GM23338 (cell line): ENCODE data around the gene MRE11. TPM values are rescaled to one million over a fixed set of nuclear protein-coding genes. Genes with fewer than 3 reads are reported as not detected.

Experiments used
- ATAC-seq: fragments of 200-7000 bp; cut with Tn5 transposase; 3 replicates; pipeline ENCODE4 v1.9.1; 2020
- DNase-seq: peaks from one replicate; pipeline ENCODE4 v3.0.0-alpha.2; 2015; ENCODE audit warnings: low spot score
- H2AFZ ChIP-seq: fragments of 200-600 bp; sonication (generic); 2 replicates; pipeline ENCODE4 v1.8.0; 2016; ENCODE audit warnings: antibody characterized with exemption, mild to moderate bottlenecking, moderate library complexity
- H3F3A ChIP-seq: fragments of 200-600 bp; sonication (generic); replicated peaks from 2 replicates; pipeline ENCODE4 v1.8.0; 2017; ENCODE audit warnings: antibody characterized with exemption, mixed run types, low read depth
- H3K27ac ChIP-seq: fragments of 200-600 bp; sonication (generic); 2 replicates; pipeline ENCODE4 v1.6.1; 2016; ENCODE audit warnings: low read depth
- H3K27me3 ChIP-seq: fragments of 200-600 bp; sonication (generic); 2 replicates; pipeline ENCODE4 v1.8.0; 2016; ENCODE audit warnings: mild to moderate bottlenecking, mixed run types, moderate library complexity; ENCODE audit not compliant: insufficient read depth
- H3K36me3 ChIP-seq: fragments of 200-600 bp; sonication (generic); 2 replicates; pipeline ENCODE4 v1.8.0; 2016; ENCODE audit warnings: mild to moderate bottlenecking; ENCODE audit not compliant: insufficient read depth
- H3K4me1 ChIP-seq: fragments of 200-600 bp; sonication (generic); 2 replicates; pipeline ENCODE4 v1.8.0; 2016; ENCODE audit warnings: mild to moderate bottlenecking, moderate library complexity; ENCODE audit not compliant: insufficient read depth
- H3K4me2 ChIP-seq: fragments of 200-600 bp; sonication (generic); 2 replicates; pipeline ENCODE4 v1.7.1; 2017; ENCODE audit warnings: mixed run types
- H3K4me3 ChIP-seq: fragments of 200-600 bp; sonication (generic); 2 replicates; pipeline ENCODE4 v1.6.1; 2016; ENCODE audit warnings: mixed run types
- H3K79me2 ChIP-seq: fragments of 200-600 bp; sonication (generic); replicated peaks from 2 replicates; pipeline ENCODE4 v1.8.0; 2017; ENCODE audit warnings: mild to moderate bottlenecking; ENCODE audit not compliant: insufficient read depth
- H3K9me2 ChIP-seq: fragments of 200-600 bp; sonication (generic); 2 replicates; pipeline ENCODE4 v1.8.0; 2017; ENCODE audit not compliant: insufficient read depth
- H4K20me1 ChIP-seq: fragments of 200-600 bp; sonication (generic); replicated peaks from 2 replicates; pipeline ENCODE4 v1.8.0; 2017; ENCODE audit warnings: mild to moderate bottlenecking; ENCODE audit not compliant: insufficient read depth
- H3K27ac Mint-ChIP-seq: 2 replicates; pipeline ENCODE4 v1.8.0; 2020; ENCODE audit warnings: inconsistent platforms, mild to moderate bottlenecking, moderate library complexity, mixed read lengths
- H3K27me3 Mint-ChIP-seq: 3 replicates; pipeline ENCODE4 v1.8.0; 2022; ENCODE audit warnings: low read depth, mild to moderate bottlenecking, moderate library complexity, mixed read lengths, inconsistent platforms; ENCODE audit not compliant: insufficient read depth, poor library complexity
- H3K36me3 Mint-ChIP-seq: 3 replicates; pipeline ENCODE4 v1.8.0; 2021; ENCODE audit warnings: low read depth, mild to moderate bottlenecking, inconsistent platforms, moderate library complexity, mixed read lengths
- H3K4me1 Mint-ChIP-seq: 3 replicates; pipeline ENCODE4 v1.8.0; 2020; ENCODE audit warnings: mild to moderate bottlenecking, inconsistent platforms, mixed read lengths
- H3K4me3 Mint-ChIP-seq: 3 replicates; pipeline ENCODE4 v1.8.0; 2021; ENCODE audit warnings: moderate library complexity, mild to moderate bottlenecking, inconsistent platforms, mixed read lengths
- H3K9me3 Mint-ChIP-seq: 3 replicates; pipeline ENCODE4 v1.8.0; 2020; ENCODE audit warnings: moderate library complexity, mild to moderate bottlenecking, inconsistent platforms, mixed read lengths
- CREB1 ChIP-seq: fragments of 250-450 bp; sonication (Bioruptor Pico); IDR thresholded peaks from 2 replicates; pipeline ENCODE4 v1.5.0; 2020; ENCODE audit warnings: low read depth, mild to moderate bottlenecking, moderate library complexity
- CTCF ChIP-seq, 2 experiments: fragments of 200-600 bp in 1 of 2; sonication (generic) in 1 of 2; conservative IDR thresholded peaks; 2 replicates each; pipeline versions ENCODE4 v1.5.1 to v1.6.1; 2016 to 2017; ENCODE audit warnings: antibody characterized with exemption in 2 of 2, low read depth in 2 of 2, mild to moderate bottlenecking in 2 of 2, moderate library complexity in 1 of 2
- ETS1 ChIP-seq: IDR thresholded peaks from 2 replicates; pipeline ENCODE4 v1.6.1; 2016; ENCODE audit warnings: antibody characterized with exemption
- EZH2 ChIP-seq: fragments of 200-600 bp; sonication (generic); IDR thresholded peaks from one replicate; pipeline ENCODE4 v1.8.0; 2017; ENCODE audit warnings: antibody characterized with exemption, mild to moderate bottlenecking, low read depth; ENCODE audit not compliant: unreplicated experiment
- EZH2phosphoT487 ChIP-seq: fragments of 200-600 bp; sonication (generic); IDR thresholded peaks from one replicate; pipeline ENCODE4 v1.8.1; 2018; ENCODE audit warnings: antibody characterized with exemption; ENCODE audit not compliant: unreplicated experiment
- JUNB ChIP-seq: IDR thresholded peaks from one replicate; pipeline ENCODE4 v1.6.1; 2016; ENCODE audit warnings: antibody characterized with exemption; ENCODE audit not compliant: unreplicated experiment
- NANOG ChIP-seq: IDR thresholded peaks from 2 replicates; pipeline ENCODE4 v1.6.1; 2016; ENCODE audit warnings: antibody characterized with exemption, borderline replicate concordance
- REST ChIP-seq: IDR thresholded peaks from one replicate; pipeline ENCODE4 v1.6.1; 2018; ENCODE audit warnings: antibody characterized with exemption; ENCODE audit not compliant: unreplicated experiment
- STAT1 ChIP-seq: IDR thresholded peaks from one replicate; pipeline ENCODE4 v1.6.1; 2016; ENCODE audit warnings: antibody characterized with exemption; ENCODE audit not compliant: unreplicated experiment
- ZNF114 ChIP-seq: fragments of 250-450 bp; sonication (Bioruptor Pico); IDR thresholded peaks from 2 replicates; pipeline ENCODE4 v1.5.0; 2020; ENCODE audit warnings: mild to moderate bottlenecking, moderate library complexity
- ZNF331 ChIP-seq: fragments of 250-450 bp; sonication (Bioruptor Pico); IDR thresholded peaks from 2 replicates; pipeline ENCODE4 v1.5.0; 2020; ENCODE audit warnings: low read depth, mild to moderate bottlenecking, moderate library complexity
- polyA plus RNA-seq: library from polyadenylated mRNA; unstranded; fragments of >200 nt; fragmentation: Nextera tagmentation; extraction: Ambion mirVana; gene quantifications from 2 replicates; pipeline ENCODE4 v1.2.1, GENCODE V29; 2016
- total RNA-seq: library from RNA; depleted of rRNA; stranded (reverse); fragments of >200 nt; shearing (Covaris generic); gene quantifications from 2 replicates; pipeline ENCODE4 v1.2.3, GENCODE V29; 2014

The MRE11 gene
- total and polyA plus RNA-seq, 2 experiments from 2014 or later: 23.3 to 38.5 TPM

GRCh38 chr11:94532211-94532610, 38.6 kb upstream of the MRE11 start (continued):
- TF ChIP-seq CTCF (conservative IDR thresholded peaks at IDR 0.05; ENCODE audit: low read depth in 2 of 2) (no peak), REST (no peak), EZH2phosphoT487 (no peak), ETS1 (no peak)

- H3K4me3 ChIP-seq: no peak overlapping the region
- H3K4me1 ChIP-seq: no peaks in the 10 kb centered on the region
- no peaks in the 10 kb centered on the region for H3K79me2 ChIP-seq
- no peaks in the 10 kb centered on the region for H3F3A ChIP-seq
- no peaks in the 10 kb centered on the region for H4K20me1 ChIP-seq
- Mint-ChIP-seq H3K36me3 (no peaks in the 10 kb centered on the region), H3K9me3 (no peaks in the 10 kb centered on the region), H3K4me1 (no peaks in the 10 kb centered on the region), H3K27ac (no peak overlapping the region), H3K27me3 (peaks cover 5% of the 10 kb centered on the region), H3K4me3 (no peak overlapping the region)
- DNase-seq: no peak
- no peaks in the 10 kb centered on the region for H3K9me2 ChIP-seq
- H3K4me2 ChIP-seq: no peak overlapping the region
- no peaks in the 10 kb centered on the region; the same call in 1 of the 2 replicates for H3K27me3 ChIP-seq
- H2AFZ ChIP-seq: 0 out of 2 replicates have a peak overlapping the region, but pooled peaks have one; percentile 43
- no peaks in the 10 kb centered on the region for H3K36me3 ChIP-seq
- no peak overlapping the region for H3K27ac ChIP-seq
- no peak for ATAC-seq
- TF ChIP-seq NANOG: no peak
- no peak for TF ChIP-seq ETS1
- no peak for TF ChIP-seq EZH2phosphoT487
- no peak for TF ChIP-seq ZNF331 (CRISPR knock-in tag)
- no peak for TF ChIP-seq EZH2
- TF ChIP-seq CREB1 (CRISPR knock-in tag): no peak
- TF ChIP-seq REST: no peak
- TF ChIP-seq STAT1: no peak
- TF ChIP-seq JUNB: no peak
- TF ChIP-seq ZNF114: no peak
Measured at GRCh38 chr11:94528551-94528950, 34.9 kb upstream of the MRE11 start.
